ENCODE results near the gene GAD1.

GRCh38 chr2:170863087-170863486, 46.4 kb downstream of the GAD1 start:
- TF ChIP-seq CTCF (IDR thresholded peaks at IDR 0.05) (no peak), ZBTB43 (CRISPR knock-in tag; IDR thresholded peaks at IDR 0.05) (no peak), ZBTB21 (CRISPR knock-in tag; IDR thresholded peaks at IDR 0.05; ENCODE audit: borderline replicate concordance) (no peak), CREB1 (CRISPR knock-in tag; IDR thresholded peaks at IDR 0.05) (no peak), HMGXB4 (CRISPR knock-in tag; IDR thresholded peaks at IDR 0.05) (no peak), NFYB (CRISPR knock-in tag; conservative IDR thresholded peaks at IDR 0.05; ENCODE audit: low read depth) (no peak)

Data from WTC11 (cell line).